HEK293 (cell line): ENCODE results near the gene HOXC5.

ENCODE experiments used
- OSR2 ChIP-seq: fragments of 450-650 bp; formaldehyde crosslinking; IDR thresholded peaks from 2 replicates; pipeline ENCODE4 v1.5.1; 2016; ENCODE audit warnings: missing biosample characterization, missing genetic modification characterization
- SP3 ChIP-seq: fragments of 450-650 bp; formaldehyde crosslinking; IDR thresholded peaks from 2 replicates; pipeline ENCODE4 v1.5.1; 2016; ENCODE audit warnings: missing biosample characterization, missing genetic modification characterization
- YY1 ChIP-seq: fragments of 450-650 bp; formaldehyde crosslinking; IDR thresholded peaks from 2 replicates; pipeline ENCODE4 v1.5.1; 2018; ENCODE audit warnings: missing biosample characterization, missing genetic modification characterization
- ZBTB21 ChIP-seq: fragments of 450-650 bp; formaldehyde crosslinking; IDR thresholded peaks from 2 replicates; pipeline ENCODE4 v1.5.1; 2017; ENCODE audit warnings: missing biosample characterization, missing genetic modification characterization
- ZNF140 ChIP-seq: fragments of 450-650 bp; formaldehyde crosslinking; IDR thresholded peaks from 2 replicates; pipeline ENCODE4 v1.5.1; 2016; ENCODE audit warnings: missing biosample characterization, missing genetic modification characterization
- ZNF157 ChIP-seq: fragments of 450-650 bp; formaldehyde crosslinking; IDR thresholded peaks from 2 replicates; pipeline ENCODE4 v1.5.1; 2016; ENCODE audit warnings: missing biosample characterization, missing genetic modification characterization
- ZNF292 ChIP-seq: fragments of 450-650 bp; formaldehyde crosslinking; IDR thresholded peaks from 2 replicates; pipeline ENCODE4 v1.5.1; 2016; ENCODE audit warnings: low read depth, missing biosample characterization, missing genetic modification characterization, borderline replicate concordance
- ZNF423 ChIP-seq: fragments of 450-650 bp; formaldehyde crosslinking; IDR thresholded peaks from 2 replicates; pipeline ENCODE4 v1.5.1; 2016; ENCODE audit warnings: missing biosample characterization, missing genetic modification characterization
- ZNF510 ChIP-seq: fragments of 450-650 bp; formaldehyde crosslinking; IDR thresholded peaks from 2 replicates; pipeline ENCODE4 v1.5.1; 2018; ENCODE audit warnings: mild to moderate bottlenecking, missing genetic modification characterization, missing biosample characterization; ENCODE audit not compliant: insufficient replicate concordance
- ZNF610 ChIP-seq: fragments of 450-650 bp; formaldehyde crosslinking; IDR thresholded peaks from 2 replicates; pipeline ENCODE4 v1.5.1; 2016; ENCODE audit warnings: missing biosample characterization, missing genetic modification characterization, borderline replicate concordance
- ZNF626 ChIP-seq: fragments of 450-650 bp; sonication (Bioruptor Pico); formaldehyde crosslinking; IDR thresholded peaks from 2 replicates; pipeline ENCODE4 v1.5.1; 2018; ENCODE audit warnings: missing biosample characterization, missing genetic modification characterization, inconsistent platforms
- ZNF670 ChIP-seq: fragments of 450-650 bp; formaldehyde crosslinking; IDR thresholded peaks from 2 replicates; pipeline ENCODE4 v1.5.1; 2016; ENCODE audit warnings: missing biosample characterization, missing genetic modification characterization, low read depth
- ZNF707 ChIP-seq: fragments of 450-650 bp; formaldehyde crosslinking; IDR thresholded peaks from 2 replicates; pipeline ENCODE4 v1.5.1; 2016; ENCODE audit warnings: missing biosample characterization, missing genetic modification characterization
- ZNF768 ChIP-seq: fragments of 450-650 bp; formaldehyde crosslinking; IDR thresholded peaks from 2 replicates; pipeline ENCODE4 v1.5.1; 2018; ENCODE audit warnings: missing biosample characterization, mild to moderate bottlenecking, missing genetic modification characterization
- ZNF776 ChIP-seq: fragments of 450-650 bp; formaldehyde crosslinking; IDR thresholded peaks from 2 replicates; pipeline ENCODE4 v1.5.0; 2017; ENCODE audit warnings: missing biosample characterization, missing genetic modification characterization, borderline replicate concordance
- ZNF837 ChIP-seq: fragments of 450-650 bp; formaldehyde crosslinking; IDR thresholded peaks from 2 replicates; pipeline ENCODE4 v1.5.1; 2016; ENCODE audit warnings: missing biosample characterization, missing genetic modification characterization
- ZNF843 ChIP-seq: fragments of 450-650 bp; formaldehyde crosslinking; IDR thresholded peaks from 2 replicates; pipeline ENCODE4 v1.5.1; 2016; ENCODE audit warnings: missing biosample characterization, missing genetic modification characterization
- TF ChIP-seq, protein P1 (sequence below): fragments of 450-650 bp; formaldehyde crosslinking; IDR thresholded peaks from 2 replicates; pipeline ENCODE4 v1.5.1; 2016; ENCODE audit warnings: missing biosample characterization, missing genetic modification characterization
- TF ChIP-seq, protein P2 (sequence below): fragments of 450-650 bp; formaldehyde crosslinking; IDR thresholded peaks from 2 replicates; pipeline ENCODE4 v1.5.1; 2016; ENCODE audit warnings: missing biosample characterization, missing genetic modification characterization
- TF ChIP-seq, protein P3 (sequence below): fragments of 450-650 bp; formaldehyde crosslinking; IDR thresholded peaks from 2 replicates; pipeline ENCODE4 v1.5.1; 2016; ENCODE audit warnings: missing biosample characterization, missing genetic modification characterization
- TF ChIP-seq, protein P4 (sequence below): fragments of 450-650 bp; formaldehyde crosslinking; IDR thresholded peaks from 2 replicates; pipeline ENCODE4 v1.5.1; 2017; ENCODE audit warnings: missing biosample characterization, missing genetic modification characterization
- TF ChIP-seq, protein P5 (sequence below): fragments of 450-650 bp; formaldehyde crosslinking; IDR thresholded peaks from 2 replicates; pipeline ENCODE4 v1.5.1; 2016; ENCODE audit warnings: missing biosample characterization, missing genetic modification characterization
- TF ChIP-seq, protein P6 (sequence below): fragments of 450-650 bp; formaldehyde crosslinking; IDR thresholded peaks from 2 replicates; pipeline ENCODE4 v1.5.1; 2017; ENCODE audit warnings: missing biosample characterization, missing genetic modification characterization
- TF ChIP-seq, protein P7 (sequence below): IDR thresholded peaks from 2 replicates; pipeline ENCODE4 v1.6.1; 2011; ENCODE audit warnings: mild to moderate bottlenecking, low read depth, low read length, borderline replicate concordance
- TF ChIP-seq, protein P8 (sequence below): fragments of 450-650 bp; formaldehyde crosslinking; IDR thresholded peaks from 2 replicates; pipeline ENCODE4 v1.5.1; 2016; ENCODE audit warnings: missing biosample characterization, missing genetic modification characterization

The HOXC5 gene

DNA sequence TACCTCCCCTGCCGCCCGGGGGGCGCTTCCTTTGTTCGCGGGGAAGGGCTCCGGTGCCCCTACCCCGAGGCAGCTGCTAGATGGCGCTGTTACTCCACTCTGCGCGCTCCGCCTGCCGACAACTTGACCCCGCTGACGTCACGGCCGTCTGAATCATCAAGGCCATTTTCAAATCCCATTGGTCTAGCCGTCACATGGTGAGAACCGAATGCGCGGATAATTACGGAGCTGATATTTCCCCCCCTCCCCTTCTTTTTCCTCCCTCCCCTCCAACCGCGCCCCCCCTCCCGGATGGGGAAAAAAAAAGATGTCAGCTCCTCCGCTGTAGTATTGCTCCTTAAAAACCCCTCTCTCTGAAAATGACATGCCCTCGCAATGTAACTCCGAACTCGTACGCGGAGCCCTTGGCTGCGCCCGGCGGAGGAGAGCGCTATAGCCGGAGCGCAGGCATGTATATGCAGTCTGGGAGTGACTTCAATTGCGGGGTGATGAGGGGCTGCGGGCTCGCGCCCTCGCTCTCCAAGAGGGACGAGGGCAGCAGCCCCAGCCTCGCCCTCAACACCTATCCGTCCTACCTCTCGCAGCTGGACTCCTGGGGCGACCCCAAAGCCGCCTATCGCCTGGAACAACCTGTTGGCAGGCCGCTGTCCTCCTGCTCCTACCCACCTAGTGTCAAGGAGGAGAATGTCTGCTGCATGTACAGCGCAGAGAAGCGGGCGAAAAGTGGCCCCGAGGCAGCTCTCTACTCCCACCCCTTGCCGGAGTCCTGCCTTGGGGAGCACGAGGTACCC, 47.8 kb upstream of the HOXC5 start, which contains the start of gene HOXC10 (continued):
- TF ChIP-seq, protein P1, sequence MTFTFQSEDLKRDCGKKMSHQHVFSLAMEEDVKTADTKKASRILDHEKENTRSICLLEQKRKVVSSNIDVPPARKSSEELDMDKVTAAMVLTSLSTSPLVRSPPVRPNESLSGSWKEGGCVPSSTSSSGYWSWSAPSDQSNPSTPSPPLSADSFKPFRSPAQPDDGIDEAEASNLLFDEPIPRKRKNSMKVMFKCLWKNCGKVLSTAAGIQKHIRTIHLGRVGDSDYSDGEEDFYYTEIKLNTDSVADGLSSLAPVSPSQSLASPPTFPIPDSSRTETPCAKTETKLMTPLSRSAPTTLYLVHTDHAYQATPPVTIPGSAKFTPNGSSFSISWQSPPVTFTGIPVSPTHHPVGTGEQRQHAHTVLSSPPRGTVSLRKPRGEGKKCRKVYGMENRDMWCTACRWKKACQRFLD (tag by site-specific recombination), result no peak
- TF ChIP-seq, protein P2, sequence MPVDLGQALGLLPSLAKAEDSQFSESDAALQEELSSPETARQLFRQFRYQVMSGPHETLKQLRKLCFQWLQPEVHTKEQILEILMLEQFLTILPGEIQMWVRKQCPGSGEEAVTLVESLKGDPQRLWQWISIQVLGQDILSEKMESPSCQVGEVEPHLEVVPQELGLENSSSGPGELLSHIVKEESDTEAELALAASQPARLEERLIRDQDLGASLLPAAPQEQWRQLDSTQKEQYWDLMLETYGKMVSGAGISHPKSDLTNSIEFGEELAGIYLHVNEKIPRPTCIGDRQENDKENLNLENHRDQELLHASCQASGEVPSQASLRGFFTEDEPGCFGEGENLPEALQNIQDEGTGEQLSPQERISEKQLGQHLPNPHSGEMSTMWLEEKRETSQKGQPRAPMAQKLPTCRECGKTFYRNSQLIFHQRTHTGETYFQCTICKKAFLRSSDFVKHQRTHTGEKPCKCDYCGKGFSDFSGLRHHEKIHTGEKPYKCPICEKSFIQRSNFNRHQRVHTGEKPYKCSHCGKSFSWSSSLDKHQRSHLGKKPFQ (tag by site-specific recombination), result no peak
- TF ChIP-seq ZNF510 (tag by site-specific recombination) (no peak), ZNF140 (no peak), ZNF768 (tag by site-specific recombination) (no peak), ZNF292 (no peak), SP3 (tag by site-specific recombination) (peak; percentile 38; the same call in 1 of the 2 replicates), ZNF837 (no peak), ZNF670 (tag by site-specific recombination) (no peak), ZNF843 (no peak), ZNF610 (no peak), YY1 (tag by site-specific recombination) (no peak), ZNF157 (tag by site-specific recombination) (no peak), ZNF626 (tag by site-specific recombination) (no peak), OSR2 (tag by site-specific recombination) (no peak), ZNF776 (no peak), ZNF423 (tag by site-specific recombination) (no peak), ZBTB21 (tag by site-specific recombination) (peak; percentile 96), ZNF707 (tag by site-specific recombination) (no peak)
- TF ChIP-seq, protein P3, sequence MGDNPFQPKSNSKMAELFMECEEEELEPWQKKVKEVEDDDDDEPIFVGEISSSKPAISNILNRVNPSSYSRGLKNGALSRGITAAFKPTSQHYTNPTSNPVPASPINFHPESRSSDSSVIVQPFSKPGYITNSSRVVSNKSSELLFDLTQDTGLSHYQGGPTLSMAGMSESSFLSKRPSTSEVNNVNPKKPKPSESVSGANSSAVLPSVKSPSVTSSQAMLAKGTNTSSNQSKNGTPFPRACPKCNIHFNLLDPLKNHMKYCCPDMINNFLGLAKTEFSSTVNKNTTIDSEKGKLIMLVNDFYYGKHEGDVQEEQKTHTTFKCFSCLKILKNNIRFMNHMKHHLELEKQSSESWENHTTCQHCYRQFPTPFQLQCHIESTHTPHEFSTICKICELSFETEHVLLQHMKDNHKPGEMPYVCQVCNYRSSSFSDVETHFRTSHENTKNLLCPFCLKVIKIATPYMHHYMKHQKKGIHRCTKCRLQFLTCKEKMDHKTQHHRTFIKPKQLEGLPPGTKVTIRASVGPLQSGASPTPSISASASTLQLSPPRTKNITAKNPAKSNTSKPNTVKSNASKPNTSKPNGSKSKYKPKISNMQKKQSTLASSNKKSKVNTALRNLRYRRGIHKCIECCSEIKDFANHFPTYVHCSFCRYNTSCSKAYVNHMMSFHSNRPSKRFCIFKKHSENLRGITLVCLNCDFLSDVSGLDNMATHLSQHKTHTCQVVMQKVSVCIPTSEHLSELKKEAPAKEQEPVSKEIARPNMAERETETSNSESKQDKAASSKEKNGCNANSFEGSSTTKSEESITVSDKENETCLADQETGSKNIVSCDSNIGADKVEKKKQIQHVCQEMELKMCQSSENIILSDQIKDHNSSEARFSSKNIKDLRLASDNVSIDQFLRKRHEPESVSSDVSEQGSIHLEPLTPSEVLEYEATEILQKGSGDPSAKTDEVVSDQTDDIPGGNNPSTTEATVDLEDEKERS (tag by site-specific recombination), result no peak
- TF ChIP-seq, protein P4, sequence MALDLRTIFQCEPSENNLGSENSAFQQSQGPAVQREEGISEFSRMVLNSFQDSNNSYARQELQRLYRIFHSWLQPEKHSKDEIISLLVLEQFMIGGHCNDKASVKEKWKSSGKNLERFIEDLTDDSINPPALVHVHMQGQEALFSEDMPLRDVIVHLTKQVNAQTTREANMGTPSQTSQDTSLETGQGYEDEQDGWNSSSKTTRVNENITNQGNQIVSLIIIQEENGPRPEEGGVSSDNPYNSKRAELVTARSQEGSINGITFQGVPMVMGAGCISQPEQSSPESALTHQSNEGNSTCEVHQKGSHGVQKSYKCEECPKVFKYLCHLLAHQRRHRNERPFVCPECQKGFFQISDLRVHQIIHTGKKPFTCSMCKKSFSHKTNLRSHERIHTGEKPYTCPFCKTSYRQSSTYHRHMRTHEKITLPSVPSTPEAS (tag by site-specific recombination), result no peak
- TF ChIP-seq, protein P5, sequence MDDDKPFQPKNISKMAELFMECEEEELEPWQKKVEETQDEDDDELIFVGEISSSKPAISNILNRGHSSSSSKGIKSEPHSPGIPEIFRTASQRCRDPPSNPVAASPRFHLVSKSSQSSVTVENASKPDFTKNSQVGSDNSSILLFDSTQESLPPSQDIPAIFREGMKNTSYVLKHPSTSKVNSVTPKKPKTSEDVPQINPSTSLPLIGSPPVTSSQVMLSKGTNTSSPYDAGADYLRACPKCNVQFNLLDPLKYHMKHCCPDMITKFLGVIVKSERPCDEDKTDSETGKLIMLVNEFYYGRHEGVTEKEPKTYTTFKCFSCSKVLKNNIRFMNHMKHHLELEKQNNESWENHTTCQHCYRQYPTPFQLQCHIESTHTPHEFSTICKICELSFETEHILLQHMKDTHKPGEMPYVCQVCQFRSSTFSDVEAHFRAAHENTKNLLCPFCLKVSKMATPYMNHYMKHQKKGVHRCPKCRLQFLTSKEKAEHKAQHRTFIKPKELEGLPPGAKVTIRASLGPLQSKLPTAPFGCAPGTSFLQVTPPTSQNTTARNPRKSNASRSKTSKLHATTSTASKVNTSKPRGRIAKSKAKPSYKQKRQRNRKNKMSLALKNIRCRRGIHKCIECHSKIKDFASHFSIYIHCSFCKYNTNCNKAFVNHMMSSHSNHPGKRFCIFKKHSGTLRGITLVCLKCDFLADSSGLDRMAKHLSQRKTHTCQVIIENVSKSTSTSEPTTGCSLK (tag by site-specific recombination), result no peak
- TF ChIP-seq, protein P6, sequence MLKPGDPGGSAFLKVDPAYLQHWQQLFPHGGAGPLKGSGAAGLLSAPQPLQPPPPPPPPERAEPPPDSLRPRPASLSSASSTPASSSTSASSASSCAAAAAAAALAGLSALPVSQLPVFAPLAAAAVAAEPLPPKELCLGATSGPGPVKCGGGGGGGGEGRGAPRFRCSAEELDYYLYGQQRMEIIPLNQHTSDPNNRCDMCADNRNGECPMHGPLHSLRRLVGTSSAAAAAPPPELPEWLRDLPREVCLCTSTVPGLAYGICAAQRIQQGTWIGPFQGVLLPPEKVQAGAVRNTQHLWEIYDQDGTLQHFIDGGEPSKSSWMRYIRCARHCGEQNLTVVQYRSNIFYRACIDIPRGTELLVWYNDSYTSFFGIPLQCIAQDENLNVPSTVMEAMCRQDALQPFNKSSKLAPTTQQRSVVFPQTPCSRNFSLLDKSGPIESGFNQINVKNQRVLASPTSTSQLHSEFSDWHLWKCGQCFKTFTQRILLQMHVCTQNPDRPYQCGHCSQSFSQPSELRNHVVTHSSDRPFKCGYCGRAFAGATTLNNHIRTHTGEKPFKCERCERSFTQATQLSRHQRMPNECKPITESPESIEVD, result no peak
- TF ChIP-seq, protein P7, sequence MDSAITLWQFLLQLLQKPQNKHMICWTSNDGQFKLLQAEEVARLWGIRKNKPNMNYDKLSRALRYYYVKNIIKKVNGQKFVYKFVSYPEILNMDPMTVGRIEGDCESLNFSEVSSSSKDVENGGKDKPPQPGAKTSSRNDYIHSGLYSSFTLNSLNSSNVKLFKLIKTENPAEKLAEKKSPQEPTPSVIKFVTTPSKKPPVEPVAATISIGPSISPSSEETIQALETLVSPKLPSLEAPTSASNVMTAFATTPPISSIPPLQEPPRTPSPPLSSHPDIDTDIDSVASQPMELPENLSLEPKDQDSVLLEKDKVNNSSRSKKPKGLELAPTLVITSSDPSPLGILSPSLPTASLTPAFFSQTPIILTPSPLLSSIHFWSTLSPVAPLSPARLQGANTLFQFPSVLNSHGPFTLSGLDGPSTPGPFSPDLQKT, result no peak
- TF ChIP-seq, protein P8, sequence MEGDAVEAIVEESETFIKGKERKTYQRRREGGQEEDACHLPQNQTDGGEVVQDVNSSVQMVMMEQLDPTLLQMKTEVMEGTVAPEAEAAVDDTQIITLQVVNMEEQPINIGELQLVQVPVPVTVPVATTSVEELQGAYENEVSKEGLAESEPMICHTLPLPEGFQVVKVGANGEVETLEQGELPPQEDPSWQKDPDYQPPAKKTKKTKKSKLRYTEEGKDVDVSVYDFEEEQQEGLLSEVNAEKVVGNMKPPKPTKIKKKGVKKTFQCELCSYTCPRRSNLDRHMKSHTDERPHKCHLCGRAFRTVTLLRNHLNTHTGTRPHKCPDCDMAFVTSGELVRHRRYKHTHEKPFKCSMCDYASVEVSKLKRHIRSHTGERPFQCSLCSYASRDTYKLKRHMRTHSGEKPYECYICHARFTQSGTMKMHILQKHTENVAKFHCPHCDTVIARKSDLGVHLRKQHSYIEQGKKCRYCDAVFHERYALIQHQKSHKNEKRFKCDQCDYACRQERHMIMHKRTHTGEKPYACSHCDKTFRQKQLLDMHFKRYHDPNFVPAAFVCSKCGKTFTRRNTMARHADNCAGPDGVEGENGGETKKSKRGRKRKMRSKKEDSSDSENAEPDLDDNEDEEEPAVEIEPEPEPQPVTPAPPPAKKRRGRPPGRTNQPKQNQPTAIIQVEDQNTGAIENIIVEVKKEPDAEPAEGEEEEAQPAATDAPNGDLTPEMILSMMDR (tag by site-specific recombination), result peak; percentile 81
